Gastrocnemius medialis (tissue), 4 donors: ENCODE results near the gene DOCK11. TPM values are rescaled to one million over a fixed set of nuclear protein-coding genes. Genes with fewer than 3 reads are reported as not detected.
A peak's percentile ranks its signal among the peaks of the same experiment; 100 is the strongest.

Source experiments
- ATAC-seq, 2 donors: fragments of 150-250 bp; one replicate each; pipeline ENCODE4 v1.9.1; 2016
- DNase-seq, 2 donors: peaks; one replicate each; pipeline ENCODE4 v3.0.0-alpha.2; 2019
- H3K27ac ChIP-seq, 4 donors: fragments of 200-600 bp; sonication (generic); 1 replicate in 1 of 4; 2 replicates in 3 of 4; pipeline ENCODE4 v1.5.1; 2016 to 2018; ENCODE audit warnings: mild to moderate bottlenecking in 2 of 4, moderate library complexity in 1 of 4
- H3K27me3 ChIP-seq, 3 donors: fragments of 200-600 bp; sonication (generic) in 2 of 3; 1 replicate in 1 of 3; 2 replicates in 2 of 3; pipeline versions ENCODE4 v1.5.1 to v1.6.0; 2016 to 2019; ENCODE audit warnings: mild to moderate bottlenecking in 1 of 3, moderate library complexity in 1 of 3
- H3K36me3 ChIP-seq, 2 donors: fragments of 200-600 bp; sonication (generic) in 1 of 2; one replicate each; pipeline ENCODE4 v1.5.1; 2017 to 2018
- H3K4me1 ChIP-seq, 2 donors: fragments of 200-600 bp; sonication (generic) in 1 of 2; one replicate each; pipeline ENCODE4 v1.5.1; 2016 to 2017; ENCODE audit warnings: mild to moderate bottlenecking in 2 of 2
- H3K4me3 ChIP-seq, 4 donors: fragments of 200-600 bp; sonication (generic) in 3 of 4; 1 replicate in 1 of 4; 2 replicates in 3 of 4; pipeline ENCODE4 v1.5.1; 2016 to 2019; ENCODE audit warnings: mild to moderate bottlenecking in 2 of 4
- H3K9me3 ChIP-seq, 3 donors: fragments of 200-600 bp; sonication (generic) in 2 of 3; 1 replicate in 1 of 3; 2 replicates in 2 of 3; pipeline ENCODE4 v1.5.1; 2016 to 2019
- CTCF ChIP-seq, 5 experiments: fragments of 450-650 bp in 3 of 5; fragments of 200-600 bp in 2 of 5; sonication (generic) in 2 of 5; IDR thresholded peaks in 4 of 5; conservative IDR thresholded peaks in 1 of 5; 1 replicate in 4 of 5; 2 replicates in 1 of 5; pipeline ENCODE4 v1.5.1; 2016 to 2019; ENCODE audit warnings: antibody characterized with exemption in 5 of 5, mild to moderate bottlenecking in 3 of 5, moderate library complexity in 3 of 5
- POLR2A ChIP-seq, 2 donors: fragments of 450-650 bp; IDR thresholded peaks; one replicate each; pipeline ENCODE4 v1.6.1; 2017; ENCODE audit warnings: antibody characterized with exemption in 2 of 2, mild to moderate bottlenecking in 2 of 2, moderate library complexity in 2 of 2
- in situ Hi-C, 4 donors: fragments of 200-750 bp; cut with MboI; loops; one replicate each; pipeline versions ENCODE4 v1.15.0 to v1.8.0; 2017; ENCODE audit warnings: low sequenced_read_pairs in 4 of 4
- intact Hi-C: fragments of 100-400 bp; cut with DNase I; formaldehyde crosslinking; loops from one replicate; pipeline ENCODE4 v1.15.1; 2023; ENCODE audit warnings: low total_unique reads
- total RNA-seq, 4 donors: library from RNA; depleted of rRNA; stranded (reverse); fragments of >200 nt; gene quantifications; one replicate each; pipeline versions ENCODE4 v1.1.0 to v1.2.3, GENCODE V29; 2016

Gene DOCK11
- total RNA-seq, 4 donors from 2014 or later = 2.3 to 5.7 (median 3.2) TPM

GRCh38 chrX:118503260-118504041 lies 7.8 kb downstream of the DOCK11 start:
- no peaks in the 10 kb centered on the region for H3K9me3 ChIP-seq
- no peaks in the 10 kb centered on the region for H3K4me1 ChIP-seq
- H3K4me3 ChIP-seq = no peak overlapping the region
- TF ChIP-seq POLR2A (IDR thresholded peaks at IDR 0.05) = no peak
- TF ChIP-seq CTCF (IDR thresholded peaks at IDR 0.05 in 4 of 5, conservative IDR thresholded peaks at IDR 0.05 in 1 of 5) = no peak
- no peaks in the 10 kb centered on the region for H3K36me3 ChIP-seq
- peaks cover 0 to 9% (median 0%) of the 10 kb centered on the region in 3 donors for H3K27me3 ChIP-seq
- ATAC-seq (no peak), DNase-seq (no peak)
- intact Hi-C loops (no loop called here), in situ Hi-C loops (no loop called here)
- H3K27ac ChIP-seq = no peak overlapping the region

GRCh38 chrX:118504581-118504980 lies 9.0 kb downstream of the DOCK11 start:
- Histone ChIP-seq H3K4me3 (no peak overlapping the region), H3K4me1 (no peaks in the 10 kb centered on the region), H3K27me3 (peaks cover 0 to 1% (median 0%) of the 10 kb centered on the region in 3 donors), H3K9me3 (no peaks in the 10 kb centered on the region), H3K36me3 (no peaks in the 10 kb centered on the region), H3K27ac (no peak overlapping the region)
- ATAC-seq = no peak
- TF ChIP-seq CTCF (IDR thresholded peaks at IDR 0.05 in 4 of 5, conservative IDR thresholded peaks at IDR 0.05 in 1 of 5) = no peak
- no peak for TF ChIP-seq POLR2A (IDR thresholded peaks at IDR 0.05)
- in situ Hi-C loops = no loop called here
- intact Hi-C loops = no loop called here
- no peak for DNase-seq

- no peak for ATAC-seq
Observed at GRCh38 chrX:118506805-118507480, 11.3 kb downstream of the DOCK11 start.

GRCh38 chrX:118507766-118508165 lies 12.2 kb downstream of the DOCK11 start:
- in situ Hi-C loops (no loop called here), intact Hi-C loops (no loop called here)

More at GRCh38 chrX:118506805-118507480, 11.3 kb downstream of the DOCK11 start:
- Histone ChIP-seq H3K9me3 (no peaks in the 10 kb centered on the region), H3K27me3 (no peaks in the 10 kb centered on the region), H3K27ac (peak overlapping the region in 1 of 4 donors; percentile 9), H3K4me1 (no peaks in the 10 kb centered on the region), H3K4me3 (no peak overlapping the region), H3K36me3 (no peaks in the 10 kb centered on the region)
- in situ Hi-C loops (no loop called here), intact Hi-C loops (no loop called here)
- TF ChIP-seq CTCF (IDR thresholded peaks at IDR 0.05 in 4 of 5, conservative IDR thresholded peaks at IDR 0.05 in 1 of 5) (no peak), POLR2A (IDR thresholded peaks at IDR 0.05) (no peak)
- DNase-seq = no peak

More at GRCh38 chrX:118507766-118508165, 12.2 kb downstream of the DOCK11 start:
- no peak for DNase-seq
- Histone ChIP-seq H3K9me3 (no peaks in the 10 kb centered on the region), H3K27me3 (no peaks in the 10 kb centered on the region), H3K4me3 (no peak overlapping the region), H3K27ac (peak overlapping the region in 1 of 4 donors; percentile 9), H3K4me1 (no peaks in the 10 kb centered on the region), H3K36me3 (no peaks in the 10 kb centered on the region)
- no peak for TF ChIP-seq POLR2A (IDR thresholded peaks at IDR 0.05)
- TF ChIP-seq CTCF (IDR thresholded peaks at IDR 0.05 in 4 of 5, conservative IDR thresholded peaks at IDR 0.05 in 1 of 5) = no peak
- ATAC-seq = no peak
